ENCODE measurements around the gene NPR2.

The NPR2 gene

DNA sequence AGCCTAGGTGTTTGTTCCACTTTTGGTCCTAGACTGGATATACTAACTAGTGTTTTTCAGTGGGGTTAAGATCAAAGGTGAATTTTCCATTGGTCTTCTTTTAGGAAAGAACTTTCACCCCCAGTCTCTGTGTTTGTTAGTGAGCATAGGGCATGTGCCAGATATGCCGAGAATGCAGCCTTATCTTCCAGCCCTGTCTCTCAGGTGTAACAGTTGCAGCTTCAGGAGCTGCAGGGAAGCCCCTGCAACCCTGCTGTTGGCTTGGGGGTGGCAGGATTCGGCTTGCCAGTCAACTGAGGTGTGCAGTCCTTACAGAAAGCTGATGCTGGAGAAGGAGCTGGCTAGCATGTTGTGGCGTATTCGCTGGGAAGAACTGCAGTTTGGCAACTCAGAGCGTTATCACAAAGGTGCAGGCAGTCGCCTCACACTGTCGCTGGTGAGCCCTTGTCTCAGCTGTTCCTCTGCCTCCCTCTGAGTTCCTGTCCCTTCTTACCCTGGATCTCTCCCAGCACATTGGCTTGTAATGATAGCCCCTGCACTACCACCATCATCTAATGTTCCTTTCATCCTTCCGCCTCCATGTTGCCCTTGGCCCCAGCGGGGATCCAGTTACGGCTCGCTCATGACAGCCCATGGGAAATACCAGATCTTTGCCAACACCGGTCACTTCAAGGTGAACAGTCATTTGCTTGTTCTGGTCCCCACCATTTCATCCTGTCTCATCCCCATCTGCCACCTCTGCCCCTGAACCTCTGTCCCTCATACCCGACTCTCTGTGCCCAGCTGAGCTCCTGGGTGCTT is 10.1 kb downstream of the NPR2 start:
- no peak for DNase-seq

GRCh38 chr9:35806101-35806500 is 14.7 kb downstream of the NPR2 start:
- DNase-seq, result no peak

GRCh38 chr9:35808433-35808832 is 17.0 kb downstream of the NPR2 start:
- DNase-seq, result no peak

DNA sequence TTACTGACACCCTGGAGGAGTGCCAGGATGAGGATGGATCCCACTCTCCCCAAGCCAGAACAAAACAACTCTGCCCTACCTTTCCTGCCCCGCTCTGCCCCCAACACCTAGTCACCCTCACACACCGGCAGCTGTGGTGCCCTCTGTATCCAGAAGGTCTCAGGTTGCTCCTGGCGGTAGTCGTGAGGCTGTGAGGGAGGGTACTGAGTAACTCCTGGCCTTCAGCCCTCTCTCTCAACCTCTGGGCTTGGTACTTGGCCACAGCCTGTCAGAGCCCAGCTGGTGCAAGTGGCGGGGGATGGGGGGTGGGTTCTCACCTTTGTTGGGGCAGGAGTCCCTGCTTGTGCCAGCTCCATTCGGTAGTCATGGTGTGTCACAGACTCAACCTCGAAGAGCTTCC is 18.7 kb downstream of the NPR2 start:
- DNase-seq, result no peak

DNA sequence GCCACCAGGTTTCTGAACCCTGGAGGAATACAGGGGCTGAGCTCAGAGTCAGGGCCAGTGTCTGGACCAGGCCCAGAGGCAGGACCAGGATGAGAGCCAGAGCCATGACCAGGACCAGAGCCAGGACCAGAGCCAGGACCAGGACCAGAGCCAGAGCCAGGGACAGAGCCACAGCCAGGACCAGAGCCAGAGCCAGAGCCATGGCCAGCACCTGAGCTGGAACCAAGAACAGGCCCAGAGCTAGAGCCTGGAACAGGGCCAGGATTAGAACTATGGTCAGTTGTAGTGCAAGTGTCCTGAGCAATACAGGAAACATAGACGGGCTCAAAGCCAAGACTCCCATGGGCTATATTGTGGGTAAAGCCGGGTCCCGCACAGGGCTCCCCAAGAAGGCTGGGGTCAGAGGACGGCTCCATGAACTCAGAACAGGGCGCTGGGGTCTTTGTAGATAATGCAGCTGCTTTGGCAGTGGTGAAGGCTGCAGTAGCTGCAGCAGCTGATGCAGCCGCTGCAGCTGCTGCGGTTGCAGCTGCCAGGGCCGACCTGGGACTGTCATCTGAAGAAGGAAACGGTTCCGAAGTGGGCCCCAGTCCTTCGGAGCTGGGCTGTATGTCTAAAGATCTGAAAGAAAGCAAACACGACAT is 20.1 kb downstream of the NPR2 start:
- no peak for DNase-seq

DNA sequence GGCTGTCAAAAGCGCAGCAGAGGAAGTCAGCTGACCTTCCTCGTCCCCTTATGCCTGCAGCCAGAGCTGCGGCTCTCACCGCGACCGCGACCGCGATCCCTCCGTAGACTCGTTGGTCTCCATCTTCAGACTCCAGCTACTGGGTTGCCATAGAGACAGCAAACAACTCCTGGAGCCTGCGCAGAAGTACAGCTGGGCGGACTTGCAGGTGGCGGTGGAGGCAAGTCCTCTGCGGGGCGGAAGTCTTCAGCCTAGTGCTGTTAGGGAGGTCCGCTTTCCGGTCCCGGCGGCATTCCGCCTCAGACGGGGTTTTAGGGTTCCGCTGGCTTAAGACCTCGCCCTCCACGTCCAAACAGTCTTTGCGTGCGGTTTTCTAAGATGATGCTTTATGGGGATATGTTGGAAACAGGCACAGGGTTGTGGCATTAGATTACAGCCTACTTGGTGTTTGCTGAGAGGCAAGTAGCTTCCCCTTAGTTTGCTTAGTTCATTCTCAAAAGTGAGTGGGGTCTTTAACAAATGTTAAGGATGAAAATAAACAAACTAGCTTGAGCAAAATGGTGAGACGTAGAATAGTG is 20.7 kb downstream of the NPR2 start, which contains the start of gene SPAG8:
SPAG8 (minus strand) TSS at position 238 of the 578 bp plus-strand sequence; CDS start at position 123, 115 bp downstream.
- DNase-seq, result peak; percentile 70 to 87 (median 80)

GRCh38 chr9:35813434-35814105 is 22.2 kb downstream of the NPR2 start:
- DNase-seq, result no peak

- DNase-seq, result no peak
Observed at GRCh38 chr9:35814106-35814840, 22.9 kb downstream of the NPR2 start.

- peak; percentile 84 to 94 (median 91) for DNase-seq
Observed at GRCh38 chr9:35814841-35815543, 23.6 kb downstream of the NPR2 start, which contains the start of gene HINT2. HINT2 (minus strand) TSS chr9:35815042; CDS start chr9:35814979, 63 bp downstream.

DNA sequence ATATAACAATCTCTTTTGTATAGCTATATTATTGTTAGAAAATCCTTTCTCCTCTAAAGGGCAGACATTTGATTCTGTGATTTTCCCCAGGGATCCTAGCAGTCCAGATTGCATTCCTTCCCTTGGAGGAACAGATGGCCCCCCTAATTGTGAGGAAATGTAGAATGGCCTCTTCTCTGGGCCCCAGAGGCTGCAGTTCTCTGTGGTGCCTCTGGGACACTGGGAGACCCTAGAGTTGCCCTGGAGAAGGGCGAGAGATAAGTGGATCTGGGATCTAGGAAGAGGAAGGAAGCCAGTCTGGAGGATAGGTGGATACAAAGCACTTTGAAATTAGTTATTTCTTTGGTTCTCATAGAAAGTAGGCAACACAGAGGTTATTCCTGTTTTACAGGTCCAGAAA is 25.3 kb downstream of the NPR2 start:
- DNase-seq, result no peak

DNA sequence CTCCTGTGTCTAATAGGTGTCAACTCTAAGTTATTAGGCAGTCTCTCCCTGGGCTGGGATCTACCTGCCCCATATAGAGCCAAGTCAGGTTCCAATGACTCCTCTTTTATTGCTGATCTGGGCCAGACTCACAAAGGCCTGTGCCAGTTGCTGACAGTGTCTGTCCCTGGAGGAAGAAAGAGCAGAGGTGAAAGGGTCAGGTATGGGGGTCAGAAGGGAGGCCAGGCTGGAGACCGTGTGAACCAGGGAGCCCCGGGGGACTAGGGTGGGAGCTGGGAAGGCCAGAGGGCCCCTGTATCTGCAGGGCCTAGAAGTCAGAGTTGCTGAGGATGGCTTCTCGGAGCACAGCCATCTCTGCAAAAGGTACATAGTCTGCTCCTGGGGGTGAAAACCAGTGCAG is 26.9 kb downstream of the NPR2 start:
- DNase-seq, result no peak

- DNase-seq, result no peak
Observed at GRCh38 chr9:35820076-35820475, 28.7 kb downstream of the NPR2 start.

DNA sequence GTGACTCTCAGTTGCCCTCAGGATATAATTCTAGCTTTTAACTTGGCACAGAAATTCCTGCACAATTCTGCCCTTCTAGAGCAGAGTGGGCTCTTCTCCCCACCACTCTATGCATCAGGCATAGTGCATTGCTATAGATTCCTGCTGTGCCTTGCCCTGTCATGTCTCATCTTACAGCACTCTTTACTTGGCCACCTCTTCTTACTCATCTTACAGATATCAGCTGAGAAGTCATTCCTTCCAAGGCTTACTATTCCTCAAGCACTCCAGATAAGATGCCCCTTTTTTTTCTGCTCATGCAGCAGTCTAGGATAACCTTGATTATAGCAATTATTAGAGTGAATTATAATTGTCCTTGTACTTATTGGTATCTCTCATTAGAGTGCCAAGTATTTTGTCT is 31.5 kb downstream of the NPR2 start:
- no peak for DNase-seq

DNA sequence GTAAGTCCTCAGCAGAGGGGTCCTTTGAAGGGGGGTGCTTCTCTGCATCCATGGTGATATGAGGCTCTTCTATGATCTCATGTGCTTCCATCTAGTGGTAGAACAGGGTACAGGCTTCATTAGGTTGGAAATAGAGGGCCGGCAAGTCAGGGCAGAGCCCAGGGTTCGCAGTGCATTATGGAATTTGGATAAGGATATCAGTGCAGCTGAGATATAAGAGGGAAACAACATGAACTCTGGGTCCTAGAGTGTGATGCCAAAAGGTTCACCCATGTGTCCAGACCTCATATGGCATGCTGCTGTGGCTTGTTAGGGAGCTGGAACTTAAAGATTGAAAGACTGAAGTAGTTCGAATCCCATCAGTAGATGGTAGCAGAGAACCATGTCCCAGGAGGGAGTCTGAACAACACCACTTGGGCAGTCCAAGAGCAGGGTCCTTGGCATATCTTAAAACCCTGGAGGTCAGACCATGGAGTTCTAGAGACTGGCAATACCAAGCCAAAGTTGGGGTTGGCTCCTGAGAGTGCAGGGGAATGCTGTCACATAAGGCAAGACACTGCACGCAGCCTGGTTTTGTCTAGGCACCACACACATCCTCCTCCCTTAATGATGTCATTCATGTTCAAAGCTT is 34.8 kb downstream of the NPR2 start:
- no peak for DNase-seq

DNA sequence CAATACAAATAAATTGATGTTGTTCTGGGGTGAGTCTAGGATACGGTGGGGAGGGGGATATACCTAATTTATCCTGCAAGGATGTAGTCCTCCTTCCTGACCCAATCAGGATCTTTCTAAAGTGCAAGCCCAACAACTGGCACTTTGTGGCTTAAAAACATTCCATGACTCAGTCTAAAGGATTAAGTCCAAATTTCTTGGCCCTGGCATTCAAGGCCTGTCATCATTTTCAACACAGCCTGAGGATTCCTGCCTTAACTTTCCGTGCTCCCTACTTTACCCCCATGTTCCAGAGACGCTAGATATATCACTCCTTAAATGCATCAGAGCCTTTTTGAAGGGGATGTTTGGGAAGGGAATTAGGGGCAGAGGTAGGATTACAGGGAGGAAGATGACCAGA is 36.1 kb downstream of the NPR2 start:
- no peak for DNase-seq

DNA sequence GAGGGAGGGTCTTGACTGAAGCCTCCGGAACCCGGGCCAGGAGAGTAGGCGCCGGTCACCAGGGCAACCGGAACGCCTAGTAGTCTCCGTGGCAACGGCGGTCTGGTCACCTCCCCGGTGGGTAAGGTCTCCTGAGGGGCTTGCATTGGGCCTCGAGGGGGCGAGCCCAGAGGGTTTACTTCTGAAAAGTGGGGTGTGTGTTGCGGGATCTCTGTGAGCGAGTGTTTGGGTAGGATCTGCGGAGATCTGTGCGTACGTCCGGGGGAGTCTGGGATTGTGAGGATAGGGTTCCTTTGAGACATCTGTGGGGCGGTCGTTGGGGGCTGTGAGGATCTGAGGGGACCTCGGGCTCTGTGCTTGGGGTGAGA is 37.3 kb downstream of the NPR2 start, which contains the start of gene FAM221B:
FAM221B (minus strand) TSS at position 17 of the 368 bp plus-strand sequence. CDS start 2,571 bp downstream, outside the sequence.
- no peak for DNase-seq

DNA sequence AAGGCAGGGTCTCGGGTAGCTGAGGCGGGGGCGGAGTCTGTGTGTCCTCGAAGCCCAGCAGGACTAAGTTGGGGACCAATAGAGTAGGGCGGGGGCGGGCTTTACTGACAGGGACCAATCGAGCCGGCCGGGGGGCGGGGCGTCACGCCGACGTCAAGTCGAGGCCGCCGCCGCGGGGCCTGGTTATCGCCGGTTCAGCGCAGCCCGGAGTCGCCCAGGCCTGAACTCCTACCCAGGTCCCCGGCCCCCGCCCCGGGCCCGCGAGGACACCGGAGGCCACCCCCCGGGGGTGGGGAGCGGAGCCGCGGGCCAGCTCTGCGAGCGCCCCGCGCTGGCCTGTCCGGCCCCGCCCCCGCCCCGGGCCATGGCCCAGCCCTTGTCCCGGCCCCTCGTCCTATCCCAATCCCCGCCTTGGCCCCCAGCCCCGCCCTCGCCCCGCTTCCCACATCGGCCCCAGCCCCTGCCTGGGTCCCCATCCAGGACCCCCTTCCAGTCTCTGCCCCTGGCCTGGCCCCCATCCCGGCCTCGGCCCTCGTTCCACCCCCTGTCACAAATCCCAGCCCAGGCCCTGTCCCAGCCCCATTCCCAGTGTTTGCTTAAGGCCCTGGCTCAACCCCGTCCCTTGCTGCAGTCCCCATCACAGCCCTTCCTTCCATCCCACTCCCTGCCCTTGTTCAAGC is 37.8 kb downstream of the NPR2 start, which contains the start of gene TMEM8B:
TMEM8B (plus strand) TSS at position 145 of the 680 bp plus-strand sequence; CDS start at position 365, 220 bp downstream.
- peak; percentile 83 to 93 (median 90) for DNase-seq

DNA sequence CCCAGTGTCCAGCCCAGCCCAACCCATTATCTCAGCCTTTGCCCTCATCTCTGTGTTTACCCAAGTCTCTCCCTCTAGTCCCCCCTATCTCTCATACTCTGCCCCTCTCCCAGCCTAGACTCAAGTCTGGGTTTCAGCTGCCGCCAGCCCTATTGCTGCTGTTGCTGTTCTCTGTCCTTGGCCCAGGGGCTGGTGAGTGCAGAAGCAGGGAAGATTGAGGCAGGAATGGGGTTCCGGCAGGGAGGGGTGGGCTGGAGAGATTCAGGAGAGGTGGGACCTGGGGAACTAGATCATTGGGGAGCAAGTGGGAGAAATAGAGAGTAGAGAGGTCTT is 38.3 kb downstream of the NPR2 start:
- no peak for DNase-seq

DNA sequence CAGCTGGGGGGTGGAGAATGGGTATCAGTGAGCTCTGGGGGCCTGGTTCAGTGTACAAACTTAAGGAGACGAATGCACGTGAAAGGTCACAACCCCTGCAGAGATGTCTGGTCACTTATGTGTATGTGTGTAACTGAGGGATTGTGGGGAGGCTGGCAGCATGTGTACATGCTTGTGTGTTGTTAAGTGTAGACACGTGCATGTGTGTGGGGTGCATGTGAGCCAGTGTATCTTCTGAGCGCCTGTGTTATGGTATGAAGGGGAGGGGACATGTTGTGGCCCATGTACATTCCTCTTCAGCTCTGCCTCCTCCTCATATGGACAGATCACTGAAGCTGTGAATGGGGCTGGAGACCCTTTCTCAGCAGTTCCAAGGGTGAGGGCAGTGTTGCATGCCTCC is 39.6 kb downstream of the NPR2 start:
- DNase-seq, result no peak

DNA sequence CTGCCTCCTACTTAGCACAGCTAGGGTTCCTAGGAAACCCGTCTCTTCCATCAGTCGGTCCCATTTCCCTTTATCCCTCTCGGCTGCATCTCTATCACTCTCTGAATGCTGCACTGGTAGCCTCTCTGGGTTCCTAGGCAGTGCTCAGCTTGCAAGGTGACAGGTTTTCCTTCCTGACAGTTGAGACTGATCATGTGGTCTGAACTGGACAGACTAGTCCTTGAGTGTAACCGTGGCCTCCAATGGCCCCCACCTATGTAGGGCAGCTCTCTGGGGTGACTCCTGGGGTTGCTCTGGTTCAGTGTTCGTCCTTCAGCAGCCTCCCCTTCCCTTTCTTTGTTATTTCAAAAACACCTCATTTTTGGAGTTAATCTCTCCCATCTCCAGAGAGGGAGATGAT is 41.4 kb downstream of the NPR2 start:
- DNase-seq, result no peak
